ENCODE results near the gene PRTN3.

DNA sequence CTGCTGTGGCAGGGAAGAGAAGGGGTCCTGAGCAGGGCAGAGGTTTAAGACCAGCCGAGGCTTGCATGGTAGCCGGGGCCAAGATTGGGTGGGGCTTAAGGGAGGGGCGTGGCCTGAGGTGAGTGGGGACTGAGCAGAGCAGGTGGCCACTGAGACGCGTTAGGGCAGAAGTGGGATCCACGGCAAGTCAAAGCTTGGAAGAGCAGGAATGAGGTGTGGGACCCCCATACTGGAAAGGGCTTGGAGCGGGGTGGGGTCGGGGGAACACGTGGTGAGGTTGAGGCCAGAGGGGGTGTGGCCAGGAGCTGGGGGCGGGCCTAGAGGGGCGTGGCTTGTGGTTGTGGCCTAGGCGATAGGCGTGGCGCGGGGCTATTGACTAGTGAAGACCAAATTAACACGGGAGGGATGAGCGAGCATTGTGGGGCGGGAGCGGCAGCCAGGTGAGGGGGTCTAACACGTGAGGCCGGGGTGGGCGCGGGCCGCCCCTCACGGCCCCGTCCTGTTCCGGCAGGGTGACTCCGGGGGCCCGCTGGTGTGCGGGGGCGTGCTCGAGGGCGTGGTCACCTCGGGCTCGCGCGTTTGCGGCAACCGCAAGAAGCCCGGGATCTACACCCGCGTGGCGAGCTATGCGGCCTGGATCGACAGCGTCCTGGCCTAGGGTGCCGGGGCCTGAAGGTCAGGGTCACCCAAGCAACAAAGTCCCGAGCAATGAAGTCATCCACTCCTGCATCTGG is 21.9 kb downstream of the PRTN3 start:
- TF ChIP-seq ELF4 (IDR thresholded peaks at IDR 0.05) (no peak), L3MBTL2 (conservative IDR thresholded peaks at IDR 0.05) (no peak; the same call in 1 of the 2 replicates), HDGF (IDR thresholded peaks at IDR 0.05; ENCODE audit: borderline replicate concordance) (no peak), CTBP1 (IDR thresholded peaks at IDR 0.05; ENCODE audit: borderline replicate concordance) (no peak)
- TF ChIP-seq, protein P1, sequence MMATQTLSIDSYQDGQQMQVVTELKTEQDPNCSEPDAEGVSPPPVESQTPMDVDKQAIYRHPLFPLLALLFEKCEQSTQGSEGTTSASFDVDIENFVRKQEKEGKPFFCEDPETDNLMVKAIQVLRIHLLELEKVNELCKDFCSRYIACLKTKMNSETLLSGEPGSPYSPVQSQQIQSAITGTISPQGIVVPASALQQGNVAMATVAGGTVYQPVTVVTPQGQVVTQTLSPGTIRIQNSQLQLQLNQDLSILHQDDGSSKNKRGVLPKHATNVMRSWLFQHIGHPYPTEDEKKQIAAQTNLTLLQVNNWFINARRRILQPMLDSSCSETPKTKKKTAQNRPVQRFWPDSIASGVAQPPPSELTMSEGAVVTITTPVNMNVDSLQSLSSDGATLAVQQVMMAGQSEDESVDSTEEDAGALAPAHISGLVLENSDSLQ (IDR thresholded peaks at IDR 0.05): no peak
